Osteoblast (primary cell): Measurements from ENCODE around the gene DUSP16. TPM values are rescaled to one million over a fixed set of nuclear protein-coding genes. Genes with fewer than 3 reads are reported as not detected.

Experiments
- DNase-seq: peaks from one replicate; pipeline ENCODE4 v3.0.0; 2011; ENCODE audit warnings: low spot score, mixed read lengths; ENCODE audit not compliant: insufficient read length; ENCODE audit errors: missing footprints
- H2AFZ ChIP-seq: 2 replicates; pipeline ENCODE4 v1.6.0; 2011; ENCODE audit warnings: mild to moderate bottlenecking, low read length
- H3K27ac ChIP-seq: 2 replicates; pipeline ENCODE4 v1.5.1; 2011; ENCODE audit warnings: mild to moderate bottlenecking, low read depth, low read length, moderate library complexity
- H3K27me3 ChIP-seq: 2 replicates; pipeline ENCODE4 v1.6.0; 2012; ENCODE audit warnings: mild to moderate bottlenecking, control low read depth, inconsistent platforms, low read length, moderate library complexity; ENCODE audit not compliant: insufficient read depth
- H3K36me3 ChIP-seq: 2 replicates; pipeline ENCODE4 v1.5.1; 2011; ENCODE audit warnings: mild to moderate bottlenecking, low read length, control low read depth, moderate library complexity; ENCODE audit not compliant: insufficient read depth
- H3K4me1 ChIP-seq: 2 replicates; pipeline ENCODE4 v1.5.1; 2011; ENCODE audit warnings: mild to moderate bottlenecking, low read length, control low read depth, moderate library complexity; ENCODE audit not compliant: insufficient read depth
- H3K4me2 ChIP-seq: 2 replicates; pipeline ENCODE4 v1.6.0; 2011; ENCODE audit warnings: mild to moderate bottlenecking, low read length; ENCODE audit not compliant: insufficient read depth
- H3K4me3 ChIP-seq: fragments of 200-600 bp; sonication (generic); 3 replicates; pipeline ENCODE4 v1.5.1; 2012; ENCODE audit warnings: mild to moderate bottlenecking, low read length, inconsistent platforms; ENCODE audit not compliant: insufficient read depth
- H3K79me2 ChIP-seq: 2 replicates; pipeline ENCODE4 v1.6.0; 2012; ENCODE audit warnings: mild to moderate bottlenecking, low read length, control low read depth, inconsistent platforms; ENCODE audit not compliant: insufficient read depth
- H3K9me3 ChIP-seq: 2 replicates; pipeline ENCODE4 v1.5.1; 2011; ENCODE audit warnings: low read depth, low read length, control low read depth
- H4K20me1 ChIP-seq: 2 replicates; pipeline ENCODE4 v1.6.0; 2012; ENCODE audit warnings: mild to moderate bottlenecking, low read length, control low read depth; ENCODE audit not compliant: insufficient read depth
- total RNA-seq: library from RNA; depleted of rRNA; stranded (reverse); fragments of >200 nt; gene quantifications from 2 replicates; pipeline ENCODE4 v1.2.3, GENCODE V29; 2012
- TF ChIP-seq, protein P1 (sequence below): IDR thresholded peaks from 2 replicates; pipeline ENCODE4 v1.5.1; 2011; ENCODE audit warnings: mild to moderate bottlenecking, low read depth, low read length, moderate library complexity; ENCODE audit errors: extremely low read depth

The DUSP16 gene
- total RNA-seq, 1 donor = 5.1 TPM

GRCh38 chr12:12452326-12452902 lies 110.2 kb downstream of the DUSP16 start:
- TF ChIP-seq, protein P1, sequence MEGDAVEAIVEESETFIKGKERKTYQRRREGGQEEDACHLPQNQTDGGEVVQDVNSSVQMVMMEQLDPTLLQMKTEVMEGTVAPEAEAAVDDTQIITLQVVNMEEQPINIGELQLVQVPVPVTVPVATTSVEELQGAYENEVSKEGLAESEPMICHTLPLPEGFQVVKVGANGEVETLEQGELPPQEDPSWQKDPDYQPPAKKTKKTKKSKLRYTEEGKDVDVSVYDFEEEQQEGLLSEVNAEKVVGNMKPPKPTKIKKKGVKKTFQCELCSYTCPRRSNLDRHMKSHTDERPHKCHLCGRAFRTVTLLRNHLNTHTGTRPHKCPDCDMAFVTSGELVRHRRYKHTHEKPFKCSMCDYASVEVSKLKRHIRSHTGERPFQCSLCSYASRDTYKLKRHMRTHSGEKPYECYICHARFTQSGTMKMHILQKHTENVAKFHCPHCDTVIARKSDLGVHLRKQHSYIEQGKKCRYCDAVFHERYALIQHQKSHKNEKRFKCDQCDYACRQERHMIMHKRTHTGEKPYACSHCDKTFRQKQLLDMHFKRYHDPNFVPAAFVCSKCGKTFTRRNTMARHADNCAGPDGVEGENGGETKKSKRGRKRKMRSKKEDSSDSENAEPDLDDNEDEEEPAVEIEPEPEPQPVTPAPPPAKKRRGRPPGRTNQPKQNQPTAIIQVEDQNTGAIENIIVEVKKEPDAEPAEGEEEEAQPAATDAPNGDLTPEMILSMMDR = no peak
- Histone ChIP-seq H2AFZ (no peak overlapping the region), H3K36me3 (no peaks in the 10 kb centered on the region), H3K4me2 (no peak overlapping the region), H3K9me3 (no peaks in the 10 kb centered on the region), H3K4me1 (peaks cover 7% of the 10 kb centered on the region), H4K20me1 (no peaks in the 10 kb centered on the region), H3K4me3 (no peak overlapping the region), H3K27me3 (no peaks in the 10 kb centered on the region), H3K79me2 (no peaks in the 10 kb centered on the region), H3K27ac (no peak overlapping the region)
- DNase-seq = no peak

DNA sequence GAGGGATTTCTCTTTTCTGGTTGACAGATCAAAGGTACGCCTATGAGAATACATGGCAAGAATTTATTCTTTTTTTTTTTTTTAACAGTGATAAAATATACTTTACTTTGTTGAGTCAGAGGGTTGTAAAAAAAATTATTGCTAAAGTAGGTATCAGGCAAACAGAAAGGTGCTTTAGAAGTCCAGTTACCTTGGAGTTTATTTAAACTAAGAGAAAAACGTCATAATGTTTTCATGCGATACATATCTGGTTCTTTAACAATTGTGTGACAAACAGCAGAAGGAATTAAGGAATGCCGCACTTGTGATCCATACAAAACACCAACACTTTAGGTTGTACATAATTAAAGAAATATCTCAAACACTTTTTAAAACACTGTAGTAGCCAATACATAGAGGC lies 111.6 kb downstream of the DUSP16 start:
- H4K20me1 ChIP-seq = no peaks in the 10 kb centered on the region
- TF ChIP-seq, protein P1 = no peak
- H3K27me3 ChIP-seq = no peaks in the 10 kb centered on the region
- no peaks in the 10 kb centered on the region for H3K9me3 ChIP-seq
- no peaks in the 10 kb centered on the region for H3K79me2 ChIP-seq
- no peaks in the 10 kb centered on the region for H3K36me3 ChIP-seq
- H3K4me3 ChIP-seq = no peak overlapping the region
- H3K27ac ChIP-seq = no peak overlapping the region
- no peak for DNase-seq
- H3K4me2 ChIP-seq = no peak overlapping the region
- H2AFZ ChIP-seq = no peak overlapping the region
- H3K4me1 ChIP-seq = no peaks in the 10 kb centered on the region

GRCh38 chr12:12450043-12450471 lies 112.6 kb downstream of the DUSP16 start:
- Histone ChIP-seq H3K4me1 (no peaks in the 10 kb centered on the region), H2AFZ (no peak overlapping the region), H3K4me3 (no peak overlapping the region), H3K27me3 (no peaks in the 10 kb centered on the region), H3K4me2 (no peak overlapping the region), H4K20me1 (no peaks in the 10 kb centered on the region), H3K9me3 (no peaks in the 10 kb centered on the region), H3K36me3 (no peaks in the 10 kb centered on the region), H3K79me2 (no peaks in the 10 kb centered on the region), H3K27ac (no peak overlapping the region)
- no peak for DNase-seq
- TF ChIP-seq, protein P1 = no peak

DNA sequence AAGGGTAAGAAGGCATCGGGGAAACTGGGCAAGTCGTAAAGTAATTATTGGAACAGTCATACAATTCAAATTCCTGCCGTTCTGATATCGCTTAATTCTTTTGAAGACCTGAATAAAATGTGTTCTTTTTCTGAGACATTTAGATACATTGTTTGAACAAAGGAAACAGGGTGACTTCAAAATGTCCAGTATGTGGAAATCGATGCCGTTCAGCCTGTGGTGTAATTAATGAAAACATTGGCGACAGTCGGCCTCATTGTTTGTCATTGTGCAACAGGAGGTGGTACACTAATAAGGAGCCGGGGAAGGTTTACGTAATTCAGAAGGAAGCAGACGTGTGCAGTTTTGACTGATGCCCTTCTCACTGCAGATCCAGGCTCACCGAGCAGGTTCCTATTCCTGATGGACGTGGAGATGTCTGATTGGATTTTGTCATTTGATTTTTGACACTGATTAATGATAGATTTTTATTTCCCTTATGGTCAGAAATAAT lies 113.1 kb downstream of the DUSP16 start:
- no peak overlapping the region for H2AFZ ChIP-seq
- TF ChIP-seq, protein P1 = no peak
- no peaks in the 10 kb centered on the region for H3K4me1 ChIP-seq
- H3K79me2 ChIP-seq = no peaks in the 10 kb centered on the region
- H3K4me2 ChIP-seq = no peak overlapping the region
- H4K20me1 ChIP-seq = no peaks in the 10 kb centered on the region
- no peak overlapping the region for H3K27ac ChIP-seq
- no peaks in the 10 kb centered on the region for H3K36me3 ChIP-seq
- H3K4me3 ChIP-seq = no peak overlapping the region
- H3K27me3 ChIP-seq = no peaks in the 10 kb centered on the region
- H3K9me3 ChIP-seq = no peaks in the 10 kb centered on the region
- DNase-seq = no peak
